HepG2 (cell line): Measurements from ENCODE around the gene EFCAB8. TPM values are rescaled to one million over a fixed set of nuclear protein-coding genes. Genes with fewer than 3 reads are reported as not detected.
A peak's percentile ranks its signal among the peaks of the same experiment; 100 is the strongest.

ENCODE experiments used
- DRAP1 ChIP-seq: IDR thresholded peaks from 2 replicates; pipeline ENCODE4 v1.6.1; 2016; ENCODE audit warnings: missing genetic modification reagents, missing compliant biosample characterization
- FOXM1 ChIP-seq: sonication (generic); formaldehyde crosslinking; IDR thresholded peaks from 2 replicates; pipeline ENCODE4 v1.5.0; 2020; ENCODE audit warnings: missing genetic modification reagents
- HBP1 ChIP-seq: IDR thresholded peaks from 2 replicates; pipeline ENCODE4 v1.6.1; 2016; ENCODE audit warnings: low read depth, control low read depth
- KDM1A ChIP-seq: IDR thresholded peaks from 2 replicates; pipeline ENCODE4 v1.6.1; 2016; ENCODE audit warnings: missing compliant biosample characterization
- MAX ChIP-seq: IDR thresholded peaks from 2 replicates; pipeline ENCODE4 v1.6.1; 2012; ENCODE audit warnings: inconsistent platforms
- MTA1 ChIP-seq: sonication (generic); formaldehyde crosslinking; IDR thresholded peaks from 2 replicates; pipeline ENCODE4 v1.4.0; 2020; ENCODE audit warnings: missing genetic modification reagents, mild to moderate bottlenecking, borderline replicate concordance
- NPAS2 ChIP-seq: sonication (generic); formaldehyde crosslinking; IDR thresholded peaks from 2 replicates; pipeline ENCODE4 v1.8.0; 2022; ENCODE audit warnings: mild to moderate bottlenecking, missing genetic modification reagents, borderline replicate concordance
- NR0B2 ChIP-seq: sonication (generic); formaldehyde crosslinking; IDR thresholded peaks from 2 replicates; pipeline ENCODE4 v1.4.0; 2020; ENCODE audit warnings: mild to moderate bottlenecking, missing genetic modification reagents
- RFX1 ChIP-seq: fragments of 450-650 bp; IDR thresholded peaks from 2 replicates; pipeline ENCODE4 v1.6.1; 2017
- SP140L ChIP-seq: sonication (generic); formaldehyde crosslinking; IDR thresholded peaks from 2 replicates; pipeline ENCODE4 v1.4.0; 2020; ENCODE audit warnings: missing genetic modification reagents, borderline replicate concordance
- THAP7 ChIP-seq: sonication (generic); formaldehyde crosslinking; IDR thresholded peaks from 2 replicates; pipeline ENCODE4 v1.8.1; 2023; ENCODE audit warnings: mild to moderate bottlenecking, missing genetic modification reagents
- XRCC5 ChIP-seq: fragments of 200-400 bp; formaldehyde crosslinking; optimal IDR thresholded peaks from 2 replicates; pipeline ENCODE3; 2017; ENCODE audit warnings: mild to moderate bottlenecking, low read length
- ZNF224 ChIP-seq: sonication (generic); formaldehyde crosslinking; IDR thresholded peaks from 2 replicates; pipeline ENCODE4 v1.5.0; 2020; ENCODE audit warnings: mild to moderate bottlenecking, missing genetic modification reagents
- ZNF251 ChIP-seq: sonication (generic); formaldehyde crosslinking; IDR thresholded peaks from 2 replicates; pipeline ENCODE4 v1.9.0; 2021; ENCODE audit warnings: mild to moderate bottlenecking, missing genetic modification reagents
- ZNF253 ChIP-seq: sonication (generic); formaldehyde crosslinking; IDR thresholded peaks from 2 replicates; pipeline ENCODE4 v1.8.0; 2022; ENCODE audit warnings: mild to moderate bottlenecking, missing genetic modification reagents, borderline replicate concordance
- ZNF354B ChIP-seq: sonication (generic); formaldehyde crosslinking; IDR thresholded peaks from 2 replicates; pipeline ENCODE4 v1.8.0; 2022; ENCODE audit warnings: mild to moderate bottlenecking, missing genetic modification reagents
- ZNF367 ChIP-seq: sonication (generic); formaldehyde crosslinking; IDR thresholded peaks from 2 replicates; pipeline ENCODE4 v1.4.0; 2020; ENCODE audit warnings: missing genetic modification reagents, borderline replicate concordance
- ZNF431 ChIP-seq: sonication (generic); formaldehyde crosslinking; IDR thresholded peaks from 2 replicates; pipeline ENCODE4 v1.9.0; 2022; ENCODE audit warnings: missing genetic modification reagents, low read depth, mild to moderate bottlenecking, borderline replicate concordance
- ZNF580 ChIP-seq: IDR thresholded peaks from 2 replicates; pipeline ENCODE4 v1.6.1; 2016; ENCODE audit warnings: low read depth, borderline replicate concordance
- ZNF674 ChIP-seq: sonication (generic); formaldehyde crosslinking; IDR thresholded peaks from 2 replicates; pipeline ENCODE4 v1.5.0; 2020; ENCODE audit warnings: low read depth, mild to moderate bottlenecking, missing genetic modification reagents
- ZNF691 ChIP-seq: sonication (generic); formaldehyde crosslinking; IDR thresholded peaks from 2 replicates; pipeline ENCODE4 v1.4.0; 2020; ENCODE audit warnings: missing genetic modification reagents, low read depth, mild to moderate bottlenecking, borderline replicate concordance
- ZNF766 ChIP-seq: sonication (generic); formaldehyde crosslinking; IDR thresholded peaks from 2 replicates; pipeline ENCODE4 v1.5.0; 2020; ENCODE audit warnings: missing genetic modification reagents, borderline replicate concordance
- ZNF775 ChIP-seq: sonication (generic); formaldehyde crosslinking; IDR thresholded peaks from 2 replicates; pipeline ENCODE4 v1.4.0; 2020; ENCODE audit warnings: missing genetic modification reagents, mild to moderate bottlenecking, moderate library complexity, borderline replicate concordance
- ZNF891 ChIP-seq: sonication (generic); formaldehyde crosslinking; IDR thresholded peaks from 2 replicates; pipeline ENCODE4 v1.5.0; 2020; ENCODE audit warnings: mild to moderate bottlenecking, missing genetic modification reagents
- polyA plus RNA-seq, 8 experiments: library from polyadenylated mRNA; depleted of rRNA in 3 of 8; stranded (reverse) in 7 of 8; unstranded in 1 of 8; fragments of >200 nt; fragmentation: Illumina TruSeq in 4 of 8; extraction: Trizol in 4 of 8; gene quantifications; 2 replicates each; pipeline versions ENCODE4 v1.2.1 to v1.2.3, GENCODE V29; 2011 to 2016; ENCODE audit warnings: low read depth in 4 of 8, missing spikeins in 1 of 8, mixed read lengths in 1 of 8; ENCODE audit not compliant: insufficient read depth in 1 of 8
- total RNA-seq, 5 experiments: library from RNA; depleted of rRNA; stranded (reverse); fragments of >200 nt; fragmentation: Illumina TruSeq; extraction: Trizol; gene quantifications; 2 replicates each; pipeline ENCODE4 v1.2.3, GENCODE V29; 2016; ENCODE audit warnings: low read depth in 1 of 5

Gene EFCAB8
- total and polyA plus RNA-seq, 2 of the 13 experiments (the other 11 are each of a cell fraction or from before 2014, with no cell fraction given) = 0.15 to 0.22 TPM

GRCh38 chr20:32902456-32903420 is 44.0 kb downstream of the EFCAB8 start (continued):
- TF ChIP-seq THAP7 (no peak), MTA1 (CRISPR knock-in tag) (no peak), FOXM1 (CRISPR knock-in tag) (no peak), ZNF224 (CRISPR knock-in tag) (no peak), ZNF674 (CRISPR knock-in tag) (no peak), KDM1A (CRISPR knock-in tag) (no peak), ZNF580 (CRISPR knock-in tag) (peak; percentile 78; the same call in 1 of the 2 replicates), SP140L (CRISPR knock-in tag) (no peak), ZNF253 (no peak), ZNF691 (CRISPR knock-in tag) (peak; percentile 82; the same call in 1 of the 2 replicates), NR0B2 (CRISPR knock-in tag) (no peak), NPAS2 (CRISPR knock-in tag) (no peak), ZNF766 (CRISPR knock-in tag) (no peak), ZNF354B (CRISPR knock-in tag) (no peak), MAX (no peak), HBP1 (no peak), ZNF367 (CRISPR knock-in tag) (no peak), ZNF251 (CRISPR knock-in tag) (no peak), ZNF775 (no peak), ZNF891 (CRISPR knock-in tag) (no peak), ZNF431 (CRISPR knock-in tag) (no peak), RFX1 (no peak), DRAP1 (CRISPR knock-in tag) (no peak), XRCC5 (peak; percentile 88)
